K562 (cell line): ENCODE data around the gene THAP9. TPM values are rescaled to one million over a fixed set of nuclear protein-coding genes. Genes with fewer than 3 reads are reported as not detected.
"Not testable (repeated sequence)": the region's sequence is repeated elsewhere in the genome, so short reads cannot be mapped to it uniquely, and the experiment has no call there.

ENCODE experiments used
- ATAC-seq: fragments of 200-7000 bp; cut with Tn5 transposase; 3 replicates; pipeline ENCODE4 v1.9.1; 2020; ENCODE audit warnings: moderate library complexity
- BruUV-seq: library from RNA; stranded (reverse); fragments of 400-500 nt; replicated peaks from 2 replicates; lab custom pipeline; 2021; lab: Mats Ljungman, UMichigan
- CTCF ChIA-PET: fragments of 300-600 bp; formaldehyde crosslinking; extraction: SDS; loops from one replicate; lab custom pipeline; 2021; ENCODE audit warnings: low intra/inter-chr PET ratio; lab: Yijun Ruan, JAX
- POLR2A ChIA-PET: fragments of 300-600, 350-650 bp; sonication (Branson Sonifier 250); formaldehyde crosslinking; extraction: SDS; loops from one replicate; lab custom pipeline; 2021; ENCODE audit warnings: antibody characterized with exemption, inconsistent platforms; lab: Yijun Ruan, JAX
- DNase-seq, 4 experiments: peaks; one replicate each; pipeline versions ENCODE4 v3.0.0 to v3.0.0-alpha.2; 2011 to 2018; ENCODE audit warnings: low spot score in 3 of 4, mixed read lengths in 3 of 4; ENCODE audit errors: extremely low read depth in 1 of 4
- FAIRE-seq: peaks from 2 replicates; lab custom pipeline; 2011; peaks lifted over from hg19 to GRCh38; lab: Jason Lieb, UNC
- H2AFZ ChIP-seq: 2 replicates; pipeline ENCODE4 v1.6.0; 2011; ENCODE audit warnings: low read depth, low read length, control low read depth, inconsistent platforms
- H3K27ac ChIP-seq: fragments of 200-600 bp; 3 replicates; pipeline ENCODE4 v1.8.0; 2011; ENCODE audit warnings: low read depth, mild to moderate bottlenecking, control low read depth, inconsistent platforms, low read length, moderate library complexity, mixed read lengths; ENCODE audit errors: extremely low read depth
- H3K27me3 ChIP-seq, 2 experiments: fragments of 300-600 bp in 1 of 2; 2 replicates in 1 of 2; 3 replicates in 1 of 2; pipeline versions ENCODE4 v1.6.0 to v1.8.0; 2011; ENCODE audit warnings: inconsistent platforms in 2 of 2, low read length in 2 of 2, mild to moderate bottlenecking in 1 of 2, mixed read lengths in 1 of 2, moderate library complexity in 1 of 2; ENCODE audit not compliant: control insufficient read depth in 2 of 2, insufficient read depth in 2 of 2
- H3K36me3 ChIP-seq: fragments of 300-600 bp; 3 replicates; pipeline ENCODE4 v1.8.0; 2011; ENCODE audit warnings: mild to moderate bottlenecking, low read length, inconsistent platforms; ENCODE audit not compliant: control insufficient read depth, insufficient read depth
- H3K4me1 ChIP-seq, 2 experiments: fragments of 200-600 bp in 1 of 2; replicated peaks in 1 of 2; 2 replicates in 1 of 2; 3 replicates in 1 of 2; pipeline versions ENCODE4 v1.5.1 to v1.8.0; 2011; ENCODE audit warnings: inconsistent platforms in 2 of 2, low read length in 2 of 2, mild to moderate bottlenecking in 1 of 2, mixed read lengths in 1 of 2, moderate library complexity in 1 of 2; ENCODE audit not compliant: control insufficient read depth in 2 of 2, insufficient read depth in 2 of 2
- H3K4me2 ChIP-seq: 2 replicates; pipeline ENCODE4 v1.6.1; 2011; ENCODE audit warnings: low read length, control low read depth, inconsistent platforms, mixed read lengths; ENCODE audit not compliant: insufficient read depth
- H3K4me3 ChIP-seq: fragments of 200-600 bp; sonication (generic), shearing (Covaris generic); 2 replicates; pipeline ENCODE4 v1.5.1; 2016; ENCODE audit warnings: control low read depth, inconsistent platforms
- H3K79me2 ChIP-seq: fragments of 200-600 bp; 3 replicates; pipeline ENCODE4 v1.8.0; 2011; ENCODE audit warnings: low read length, inconsistent platforms; ENCODE audit not compliant: control insufficient read depth, insufficient read depth
- H3K9ac ChIP-seq, 2 experiments: 2 replicates each; pipeline versions ENCODE4 v1.6.0 to v1.6.1; 2011; ENCODE audit warnings: low read depth in 2 of 2, low read length in 2 of 2, control low read depth in 1 of 2, inconsistent platforms in 1 of 2, mild to moderate bottlenecking in 1 of 2, mixed read lengths in 1 of 2; ENCODE audit not compliant: insufficient read depth in 1 of 2
- H3K9me1 ChIP-seq: one replicate; pipeline ENCODE4 v1.6.0; 2011; ENCODE audit warnings: inconsistent platforms, mild to moderate bottlenecking, low read length, moderate library complexity; ENCODE audit not compliant: control insufficient read depth, insufficient read depth
- H3K9me3 ChIP-seq: replicated peaks from 2 replicates; pipeline ENCODE4 v1.5.1; 2011; ENCODE audit warnings: low read depth, low read length, inconsistent platforms; ENCODE audit not compliant: control insufficient read depth, insufficient read depth
- H4K20me1 ChIP-seq: replicated peaks from 2 replicates; pipeline ENCODE4 v1.6.1; 2011; ENCODE audit warnings: low read length, inconsistent platforms, mixed read lengths; ENCODE audit not compliant: control insufficient read depth, insufficient read depth
- EHMT2 ChIP-seq: fragments of 450-650 bp; IDR thresholded peaks from 2 replicates; pipeline ENCODE4 v1.6.1; 2018; ENCODE audit warnings: antibody characterized with exemption
- ETV5 ChIP-seq: sonication (generic); formaldehyde crosslinking; IDR thresholded peaks from 2 replicates; pipeline ENCODE4 v1.4.0; 2020; ENCODE audit warnings: low read depth, mild to moderate bottlenecking, missing genetic modification reagents
- ETV6 ChIP-seq, 3 experiments: fragments of 150-350 bp in 1 of 3; sonication (generic) in 1 of 3; formaldehyde crosslinking in 1 of 3; IDR thresholded peaks; 2 replicates each; pipeline versions ENCODE4 v1.6.1 to v1.8.0; 2014 to 2022; ENCODE audit warnings: borderline replicate concordance in 2 of 3, low read depth in 2 of 3, antibody characterized with exemption in 1 of 3, low read length in 1 of 3, mild to moderate bottlenecking in 1 of 3, missing genetic modification reagents in 1 of 3
- GATAD2A ChIP-seq: fragments of 450-650 bp; IDR thresholded peaks from 2 replicates; pipeline ENCODE4 v1.6.1; 2017
- HNRNPK ChIP-seq: fragments of 200-400 bp; formaldehyde crosslinking; IDR thresholded peaks from one replicate; pipeline ENCODE4 v1.6.1; 2018; ENCODE audit warnings: mild to moderate bottlenecking, low read depth, low read length; ENCODE audit not compliant: poor library complexity, severe bottlenecking
- IFI16 ChIP-seq: fragments of 250-450 bp; sonication (Bioruptor Pico); IDR thresholded peaks from 2 replicates; pipeline ENCODE4 v2.1.2; 2022; ENCODE audit warnings: mild to moderate bottlenecking, inconsistent platforms
- KAT7 ChIP-seq: sonication (generic); formaldehyde crosslinking; IDR thresholded peaks from 2 replicates; pipeline ENCODE4 v1.8.0; 2022; ENCODE audit warnings: missing genetic modification reagents, mild to moderate bottlenecking, borderline replicate concordance
- NCOA1 ChIP-seq: fragments of 450-650 bp; IDR thresholded peaks from 2 replicates; pipeline ENCODE4 v1.6.1; 2016; ENCODE audit warnings: low read depth
- POLR2G ChIP-seq: fragments of 200-400 bp; formaldehyde crosslinking; IDR thresholded peaks from 2 replicates; pipeline ENCODE4 v1.6.1; 2017; ENCODE audit warnings: low read depth, mild to moderate bottlenecking, antibody characterized with exemption, low read length, moderate library complexity
- RFX1 ChIP-seq: fragments of 450-650 bp; IDR thresholded peaks from 2 replicates; pipeline ENCODE4 v1.6.1; 2016; ENCODE audit warnings: mild to moderate bottlenecking, moderate library complexity
- TBP ChIP-seq: optimal IDR thresholded peaks from 2 replicates; pipeline ENCODE3; 2011; ENCODE audit warnings: low read depth, low read length, improper control_type of control experiment
- ZNF121 ChIP-seq: sonication (generic); formaldehyde crosslinking; conservative IDR thresholded peaks from 2 replicates; pipeline ENCODE4 v1.8.0; 2022; ENCODE audit warnings: missing genetic modification reagents
- ZNF124 ChIP-seq: sonication (generic); formaldehyde crosslinking; IDR thresholded peaks from 2 replicates; pipeline ENCODE4 v1.8.1; 2022; ENCODE audit warnings: missing genetic modification reagents
- ZNF24 ChIP-seq: fragments of 450-650 bp; IDR thresholded peaks from 2 replicates; pipeline ENCODE4 v1.6.1; 2016
- ZNF77 ChIP-seq: fragments of 250-450 bp; sonication (Bioruptor Pico); IDR thresholded peaks from 2 replicates; pipeline ENCODE4 v1.5.0; 2020
- WGBS: fragments of 100-300 bp; shearing (Covaris generic); methylation state at CpG from one replicate; pipeline ENCODE4 v1.1.6; 2016; ENCODE audit warnings: low coverage, mixed read lengths; ENCODE audit not compliant: insufficient coverage; ENCODE audit errors: missing lambda C conversion rate; 5-methylcytosine and 5-hydroxymethylcytosine counted together
- in situ Hi-C: fragments of 300-500 bp; cut with MboI; formaldehyde crosslinking; loops from 4 replicates; pipeline ENCODE4 v1.15.0; 2018; ENCODE audit warnings: inconsistent platforms, mixed read lengths
- intact Hi-C: fragments of 100-400 bp; cut with micrococcal nuclease; formaldehyde crosslinking; loops from 2 replicates; pipeline ENCODE4 v1.14.2; 2022
- polyA plus RNA-seq, 8 experiments: library from polyadenylated mRNA; depleted of rRNA in 4 of 8; stranded (reverse) in 5 of 8; unstranded in 3 of 8; fragments of >200 nt; fragmentation: Nextera tagmentation in 2 of 8; fragmentation: Illumina TruSeq in 1 of 8; extraction: Ambion mirVana in 2 of 8; extraction: Trizol in 1 of 8; gene quantifications; 2 replicates each; pipeline versions ENCODE4 v1.2.1 to v1.2.3, GENCODE V29; 2011 to 2014; ENCODE audit warnings: inconsistent platforms in 1 of 8, missing spikeins in 1 of 8
- total RNA-seq, 7 experiments: library from RNA; depleted of rRNA in 6 of 7; stranded (reverse); fragments of >200 nt in 6 of 7; fragmentation: Illumina TruSeq in 2 of 7; extraction: Trizol in 2 of 7; gene quantifications; 2 replicates each; pipeline versions ENCODE4 v1.2.1 to v1.2.3, GENCODE V29; 2011 to 2021; ENCODE audit warnings: low replicate concordance in 1 of 7
- TF ChIP-seq, protein P1 (sequence below): fragments of 450-650 bp; conservative IDR thresholded peaks from 2 replicates; pipeline ENCODE4 v1.6.1; 2016; ENCODE audit warnings: missing genetic modification characterization, low read depth, mild to moderate bottlenecking, control low read depth, missing compliant biosample characterization

Gene THAP9
- total and polyA plus RNA-seq, 9 of the 15 experiments (the other 6 are each of a cell fraction or from before 2014, with no cell fraction given): 3.4 to 7.0 (median 5.4) TPM

DNA sequence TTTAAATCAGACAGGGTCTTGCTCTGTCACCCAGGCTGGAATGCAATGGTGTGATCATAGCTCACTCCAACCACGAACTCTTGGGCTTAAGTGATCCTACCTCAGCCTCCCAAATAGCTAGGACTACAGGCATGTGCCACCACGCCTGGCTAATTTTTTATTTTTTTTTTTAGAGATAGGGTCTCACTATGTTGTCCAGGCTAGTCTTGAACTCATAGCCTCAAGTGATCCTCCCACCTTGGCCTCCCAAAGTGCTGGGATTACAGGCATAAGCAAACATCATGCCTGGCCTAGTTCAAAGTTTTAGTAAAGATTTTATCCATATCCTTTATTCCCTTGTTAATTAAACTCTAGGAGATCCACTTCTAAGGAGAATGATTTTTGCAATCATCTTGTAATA is 40.0 kb upstream of the THAP9 start:
- H3K27ac ChIP-seq, H2AFZ ChIP-seq, H3K4me3 ChIP-seq, H3K4me1 ChIP-seq, ATAC-seq, intact Hi-C loops, POLR2A ChIA-PET, H3K9me3 ChIP-seq, DNase-seq, H3K9ac ChIP-seq, H3K27me3 ChIP-seq, CTCF ChIA-PET, FAIRE-seq, H3K9me1 ChIP-seq, in situ Hi-C loops, H4K20me1 ChIP-seq, H3K4me2 ChIP-seq, H3K79me2 ChIP-seq: not testable (repeated sequence)
- BruUV-seq: TSS peak; percentile 15
- H3K36me3 ChIP-seq: peaks cover 69% of the 10 kb centered on the region
- peak; percentile 63; the same call in 1 of the 2 replicates for TF ChIP-seq ZNF121 (CRISPR knock-in tag)
- 96% methylated on average over 2 of the region's 2 CpGs for WGBS

DNA sequence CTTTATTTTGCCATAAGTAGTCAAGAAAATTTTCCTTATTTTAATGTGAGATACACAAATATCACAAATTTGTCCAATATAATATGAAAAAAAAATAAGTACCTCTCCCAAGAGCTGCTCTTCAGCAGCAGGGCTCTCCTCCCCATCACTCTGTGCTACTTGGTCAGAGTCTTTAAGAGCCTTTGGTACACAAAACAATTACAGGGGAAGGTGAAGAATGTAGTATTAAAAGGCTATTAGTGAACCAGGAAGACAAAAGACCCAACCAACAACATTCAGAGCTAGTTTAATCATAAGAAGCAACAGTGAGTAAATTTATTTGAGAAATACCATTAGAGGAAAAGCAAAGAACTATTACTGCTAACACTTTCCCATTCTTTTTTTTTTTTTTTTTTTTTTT is 39.0 kb upstream of the THAP9 start:
- intact Hi-C loops (no loop called here), in situ Hi-C loops (no loop called here)
- Histone ChIP-seq H3K27ac (no peak overlapping the region), H3K4me3 (no peak overlapping the region), H3K9me3 (no peaks in the 10 kb centered on the region), H2AFZ (no peak overlapping the region), H3K4me1 (no peaks in the 10 kb centered on the region), H3K9me1 (no peaks in the 10 kb centered on the region), H3K27me3 (no peaks in the 10 kb centered on the region), H3K4me2 (no peak overlapping the region), H4K20me1 (peaks cover 4% of the 10 kb centered on the region; the same call in 1 of the 2 replicates), H3K9ac (no peak overlapping the region), H3K79me2 (no peaks in the 10 kb centered on the region), H3K36me3 (peaks cover 70% of the 10 kb centered on the region)
- ATAC-seq: no peak
- CTCF ChIA-PET: no interaction called here
- no peak for DNase-seq
- BruUV-seq: no TSS peak
- POLR2A ChIA-PET: interaction anchor here (1.1 kb wide), 1 partner anchor 24 kb away, joined by 4 read pairs; no protein-coding TSS in a partner anchor
- no peak for FAIRE-seq
- no peak for TF ChIP-seq POLR2G
- no peak for TF ChIP-seq TBP
- TF ChIP-seq ETV6 (IDR thresholded peaks at IDR 0.05; ENCODE audit: borderline replicate concordance in 1 of 2, low read depth in 2 of 2, low read length in 1 of 2): no peak
- TF ChIP-seq ETV6 (CRISPR knock-in tag; IDR thresholded peaks at IDR 0.05; ENCODE audit: borderline replicate concordance): no peak
- TF ChIP-seq NCOA1: no peak
- TF ChIP-seq GATAD2A: no peak
- no peak for TF ChIP-seq RFX1
- TF ChIP-seq ZNF77 (CRISPR knock-in tag): no peak
- TF ChIP-seq ZNF24: no peak
- TF ChIP-seq IFI16 (CRISPR knock-in tag): no peak
- no peak for TF ChIP-seq ZNF124 (CRISPR knock-in tag)
- no peak for TF ChIP-seq HNRNPK
- no peak for TF ChIP-seq ETV5 (CRISPR knock-in tag)
- TF ChIP-seq, protein P1, sequence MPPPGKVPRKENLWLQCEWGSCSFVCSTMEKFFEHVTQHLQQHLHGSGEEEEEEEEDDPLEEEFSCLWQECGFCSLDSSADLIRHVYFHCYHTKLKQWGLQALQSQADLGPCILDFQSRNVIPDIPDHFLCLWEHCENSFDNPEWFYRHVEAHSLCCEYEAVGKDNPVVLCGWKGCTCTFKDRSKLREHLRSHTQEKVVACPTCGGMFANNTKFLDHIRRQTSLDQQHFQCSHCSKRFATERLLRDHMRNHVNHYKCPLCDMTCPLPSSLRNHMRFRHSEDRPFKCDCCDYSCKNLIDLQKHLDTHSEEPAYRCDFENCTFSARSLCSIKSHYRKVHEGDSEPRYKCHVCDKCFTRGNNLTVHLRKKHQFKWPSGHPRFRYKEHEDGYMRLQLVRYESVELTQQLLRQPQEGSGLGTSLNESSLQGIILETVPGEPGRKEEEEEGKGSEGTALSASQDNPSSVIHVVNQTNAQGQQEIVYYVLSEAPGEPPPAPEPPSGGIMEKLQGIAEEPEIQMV (tag): no peak
- no peak for TF ChIP-seq EHMT2
- no peak for TF ChIP-seq KAT7
